Ovary (tissue), 3 donors: ENCODE results near the gene EIF3B.

ENCODE experiments used
- EP300 ChIP-seq: sonication (generic); formaldehyde crosslinking; IDR thresholded peaks from one replicate; pipeline ENCODE4 v1.6.1; 2017; ENCODE audit warnings: antibody characterized with exemption
- POLR2A ChIP-seq: fragments of 450-650 bp; IDR thresholded peaks from one replicate; pipeline ENCODE4 v1.6.1; 2017; ENCODE audit warnings: antibody characterized with exemption, mild to moderate bottlenecking, moderate library complexity
- TF ChIP-seq, protein P1 (sequence below), 3 donors: fragments of 450-650 bp in 2 of 3; fragments of 200-600 bp in 1 of 3; IDR thresholded peaks; one replicate each; pipeline versions ENCODE4 v1.5.1 to v1.8.0; 2016 to 2022; ENCODE audit warnings: antibody characterized with exemption in 3 of 3, mild to moderate bottlenecking in 1 of 3
- donor health status: DM: no; HTN: no; CAD: no.

DNA sequence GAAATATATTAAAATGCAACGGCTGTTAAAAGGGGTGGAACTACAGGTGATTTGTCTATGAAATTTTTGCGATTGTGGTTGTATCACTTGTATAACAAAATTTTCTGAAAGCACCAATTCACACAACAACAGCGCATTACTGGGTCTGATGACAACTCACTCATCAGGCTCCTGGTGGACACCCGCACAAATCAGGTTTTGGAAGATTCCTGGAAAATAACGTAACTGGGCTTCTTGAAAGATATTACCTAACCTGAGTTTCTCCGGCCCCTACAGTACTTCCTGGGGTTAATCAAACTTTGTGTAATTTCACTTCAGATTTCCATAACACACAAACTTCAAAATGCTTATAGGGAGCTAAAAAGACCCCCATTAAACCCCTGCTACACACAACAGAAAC lies 47.9 kb upstream of the EIF3B start:
- TF ChIP-seq, protein P1, sequence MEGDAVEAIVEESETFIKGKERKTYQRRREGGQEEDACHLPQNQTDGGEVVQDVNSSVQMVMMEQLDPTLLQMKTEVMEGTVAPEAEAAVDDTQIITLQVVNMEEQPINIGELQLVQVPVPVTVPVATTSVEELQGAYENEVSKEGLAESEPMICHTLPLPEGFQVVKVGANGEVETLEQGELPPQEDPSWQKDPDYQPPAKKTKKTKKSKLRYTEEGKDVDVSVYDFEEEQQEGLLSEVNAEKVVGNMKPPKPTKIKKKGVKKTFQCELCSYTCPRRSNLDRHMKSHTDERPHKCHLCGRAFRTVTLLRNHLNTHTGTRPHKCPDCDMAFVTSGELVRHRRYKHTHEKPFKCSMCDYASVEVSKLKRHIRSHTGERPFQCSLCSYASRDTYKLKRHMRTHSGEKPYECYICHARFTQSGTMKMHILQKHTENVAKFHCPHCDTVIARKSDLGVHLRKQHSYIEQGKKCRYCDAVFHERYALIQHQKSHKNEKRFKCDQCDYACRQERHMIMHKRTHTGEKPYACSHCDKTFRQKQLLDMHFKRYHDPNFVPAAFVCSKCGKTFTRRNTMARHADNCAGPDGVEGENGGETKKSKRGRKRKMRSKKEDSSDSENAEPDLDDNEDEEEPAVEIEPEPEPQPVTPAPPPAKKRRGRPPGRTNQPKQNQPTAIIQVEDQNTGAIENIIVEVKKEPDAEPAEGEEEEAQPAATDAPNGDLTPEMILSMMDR (IDR thresholded peaks at IDR 0.05) = no peak
- TF ChIP-seq POLR2A = no peak
- TF ChIP-seq EP300 = no peak
